Smooth muscle cell (in vitro differentiated cells): ENCODE data around the gene LPP. TPM values are rescaled to one million over a fixed set of nuclear protein-coding genes. Genes with fewer than 3 reads are reported as not detected.
A peak's percentile ranks its signal among the peaks of the same experiment; 100 is the strongest.

Experiments
- DNase-seq: peaks from one replicate; lab custom pipeline; 2025; ENCODE audit not compliant: unreplicated experiment; lab: John Stamatoyannopoulos, UW
- H2AFZ ChIP-seq: fragments of 200-600 bp; sonication (generic); 2 replicates; pipeline ENCODE4 v1.6.0; 2016; ENCODE audit warnings: antibody characterized with exemption, low read depth, mild to moderate bottlenecking
- H3F3A ChIP-seq: fragments of 200-600 bp; sonication (generic); 2 replicates; pipeline ENCODE4 v1.6.0; 2017; ENCODE audit warnings: antibody characterized with exemption, low read depth
- H3K27ac ChIP-seq: fragments of 200-600 bp; sonication (generic); 2 replicates; pipeline ENCODE4 v1.5.1; 2016; ENCODE audit warnings: low read depth, mild to moderate bottlenecking
- H3K27me3 ChIP-seq: fragments of 200-600 bp; sonication (generic); 2 replicates; pipeline ENCODE4 v1.6.1; 2016; ENCODE audit warnings: low read depth, mild to moderate bottlenecking
- H3K36me3 ChIP-seq: fragments of 200-600 bp; sonication (generic); 2 replicates; pipeline ENCODE4 v1.5.1; 2016; ENCODE audit warnings: low read depth
- H3K4me1 ChIP-seq: fragments of 200-600 bp; sonication (generic); 2 replicates; pipeline ENCODE4 v1.5.1; 2016; ENCODE audit warnings: low read depth
- H3K4me2 ChIP-seq: fragments of 200-600 bp; sonication (generic); 2 replicates; pipeline ENCODE4 v1.6.0; 2016; ENCODE audit warnings: mild to moderate bottlenecking
- H3K4me3 ChIP-seq: fragments of 200-600 bp; sonication (generic); 2 replicates; pipeline ENCODE4 v1.5.1; 2016; ENCODE audit warnings: mild to moderate bottlenecking
- H3K79me2 ChIP-seq: fragments of 200-600 bp; sonication (generic); 2 replicates; pipeline ENCODE4 v1.6.0; 2016; ENCODE audit warnings: low read depth, mild to moderate bottlenecking
- H3K9ac ChIP-seq: fragments of 200-600 bp; sonication (generic); 2 replicates; pipeline ENCODE4 v1.6.0; 2016; ENCODE audit warnings: low read depth
- H3K9me3 ChIP-seq: fragments of 200-600 bp; sonication (generic); replicated peaks from 2 replicates; pipeline ENCODE4 v1.5.1; 2016; ENCODE audit warnings: low read depth
- H4K20me1 ChIP-seq: fragments of 200-600 bp; sonication (generic); 2 replicates; pipeline ENCODE4 v1.6.0; 2016; ENCODE audit warnings: low read depth
- CTCF ChIP-seq: fragments of 200-600 bp; sonication (generic); IDR thresholded peaks from 2 replicates; pipeline ENCODE4 v1.5.1; 2017; ENCODE audit warnings: borderline replicate concordance, mild to moderate bottlenecking, antibody characterized with exemption; ENCODE audit not compliant: insufficient read depth, poor library complexity, severe bottlenecking
- WGBS: methylation state at CpG from one replicate; pipeline ENCODE4 v1.1.7; 2016; ENCODE audit warnings: low lambda C conversion rate; 5-methylcytosine and 5-hydroxymethylcytosine counted together
- polyA plus RNA-seq: library from polyadenylated mRNA; unstranded; fragments of >200 nt; fragmentation: Nextera tagmentation; extraction: Ambion mirVana; gene quantifications from 2 replicates; pipeline ENCODE4 v1.2.1, GENCODE V29; 2016
- total RNA-seq: library from RNA; depleted of rRNA; stranded (reverse); fragments of >200 nt; gene quantifications from 2 replicates; pipeline ENCODE4 v1.2.3, GENCODE V29; 2014

Gene LPP
- total and polyA plus RNA-seq, 2 experiments from 2014 or later: 42.3 to 128 TPM

- no peak for TF ChIP-seq CTCF
- no peak for DNase-seq
- H2AFZ ChIP-seq: no peak overlapping the region
- no peak overlapping the region for H3K9ac ChIP-seq
- no peak overlapping the region for H3K27ac ChIP-seq
- H4K20me1 ChIP-seq: peaks cover 100% of the 10 kb centered on the region
- H3K4me2 ChIP-seq: peak overlapping the region; percentile 8
- no peaks in the 10 kb centered on the region for H3K9me3 ChIP-seq
- no peaks in the 10 kb centered on the region for H3K27me3 ChIP-seq
- H3K79me2 ChIP-seq: peaks cover 76% of the 10 kb centered on the region
- no peaks in the 10 kb centered on the region for H3F3A ChIP-seq
- H3K4me1 ChIP-seq: peaks cover 8% of the 10 kb centered on the region
- 74% methylated on average over 9 of the region's 9 CpGs for WGBS
- no peak overlapping the region for H3K4me3 ChIP-seq
- H3K36me3 ChIP-seq: no peaks in the 10 kb centered on the region
Measured at GRCh38 chr3:188243124-188243795, 89.3 kb downstream of the LPP start.

GRCh38 chr3:188244395-188244861, 90.5 kb downstream of the LPP start:
- Histone ChIP-seq H3K9ac (no peak overlapping the region), H2AFZ (no peak overlapping the region)

GRCh38 chr3:188246905-188247304, 92.9 kb downstream of the LPP start:
- Histone ChIP-seq H2AFZ (no peak overlapping the region), H3K9ac (no peak overlapping the region), H3K9me3 (no peaks in the 10 kb centered on the region), H3K36me3 (no peaks in the 10 kb centered on the region), H4K20me1 (peaks cover 79% of the 10 kb centered on the region), H3K4me2 (no peak overlapping the region), H3K27me3 (no peaks in the 10 kb centered on the region), H3F3A (no peaks in the 10 kb centered on the region), H3K27ac (no peak overlapping the region), H3K79me2 (peaks cover 78% of the 10 kb centered on the region), H3K4me1 (no peaks in the 10 kb centered on the region), H3K4me3 (no peak overlapping the region)
- TF ChIP-seq CTCF: no peak
- 95% methylated on average over 2 of the region's 2 CpGs for WGBS
- no peak for DNase-seq

More at GRCh38 chr3:188244395-188244861, 90.5 kb downstream of the LPP start:
- H4K20me1 ChIP-seq: peaks cover 97% of the 10 kb centered on the region
- DNase-seq: no peak
- no peaks in the 10 kb centered on the region for H3K9me3 ChIP-seq
- 55% methylated on average over 2 of the region's 2 CpGs for WGBS
- H3K4me2 ChIP-seq: peak overlapping the region; percentile 14
- no peaks in the 10 kb centered on the region for H3K27me3 ChIP-seq
- no peak for TF ChIP-seq CTCF
- H3F3A ChIP-seq: no peaks in the 10 kb centered on the region
- H3K36me3 ChIP-seq: no peaks in the 10 kb centered on the region
- H3K4me1 ChIP-seq: peaks cover 8% of the 10 kb centered on the region
- H3K27ac ChIP-seq: peak overlapping the region; percentile 7
- no peak overlapping the region for H3K4me3 ChIP-seq
- H3K79me2 ChIP-seq: peaks cover 74% of the 10 kb centered on the region
